ENCODE data around the gene BICC1.

DNA sequence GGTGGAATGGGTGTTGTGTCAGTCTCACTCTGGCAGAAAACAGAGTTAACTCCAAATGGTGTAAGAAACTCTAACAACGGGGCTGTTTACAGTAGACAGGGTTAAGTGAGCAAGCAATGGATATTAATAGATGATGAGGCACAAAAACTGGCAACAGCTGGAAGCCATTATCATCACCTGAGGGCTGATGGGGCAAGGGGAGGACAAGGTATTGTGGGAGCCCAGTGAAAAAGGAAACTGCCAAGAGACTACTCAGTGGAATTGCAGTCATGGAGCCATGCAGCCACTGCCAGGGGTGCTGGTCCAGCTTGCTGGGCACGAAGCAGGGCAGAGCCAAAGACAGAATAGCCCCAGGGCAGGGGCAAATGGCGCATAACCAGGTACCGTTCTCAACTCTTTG is 260.7 kb downstream of the BICC1 start:
- TF ChIP-seq, protein P1, sequence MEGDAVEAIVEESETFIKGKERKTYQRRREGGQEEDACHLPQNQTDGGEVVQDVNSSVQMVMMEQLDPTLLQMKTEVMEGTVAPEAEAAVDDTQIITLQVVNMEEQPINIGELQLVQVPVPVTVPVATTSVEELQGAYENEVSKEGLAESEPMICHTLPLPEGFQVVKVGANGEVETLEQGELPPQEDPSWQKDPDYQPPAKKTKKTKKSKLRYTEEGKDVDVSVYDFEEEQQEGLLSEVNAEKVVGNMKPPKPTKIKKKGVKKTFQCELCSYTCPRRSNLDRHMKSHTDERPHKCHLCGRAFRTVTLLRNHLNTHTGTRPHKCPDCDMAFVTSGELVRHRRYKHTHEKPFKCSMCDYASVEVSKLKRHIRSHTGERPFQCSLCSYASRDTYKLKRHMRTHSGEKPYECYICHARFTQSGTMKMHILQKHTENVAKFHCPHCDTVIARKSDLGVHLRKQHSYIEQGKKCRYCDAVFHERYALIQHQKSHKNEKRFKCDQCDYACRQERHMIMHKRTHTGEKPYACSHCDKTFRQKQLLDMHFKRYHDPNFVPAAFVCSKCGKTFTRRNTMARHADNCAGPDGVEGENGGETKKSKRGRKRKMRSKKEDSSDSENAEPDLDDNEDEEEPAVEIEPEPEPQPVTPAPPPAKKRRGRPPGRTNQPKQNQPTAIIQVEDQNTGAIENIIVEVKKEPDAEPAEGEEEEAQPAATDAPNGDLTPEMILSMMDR (IDR thresholded peaks at IDR 0.05 in 2 of 3, conservative IDR thresholded peaks at IDR 0.05 in 1 of 3; ENCODE audit: borderline replicate concordance in 1 of 3, insufficient read depth in 1 of 3, low read depth in 2 of 3, low read length in 2 of 3) = no peak
- TF ChIP-seq EZH2 (IDR thresholded peaks at IDR 0.05) (no peak), FOSL1 (IDR thresholded peaks at IDR 0.05; ENCODE audit: low read depth) (no peak), POLR2A (IDR thresholded peaks at IDR 0.05; ENCODE audit: borderline replicate concordance, extremely low read depth, insufficient read depth, insufficient read length) (no peak), YY1 (IDR thresholded peaks at IDR 0.05; ENCODE audit: extremely low read depth, insufficient replicate concordance, low read depth, low read length) (no peak), SP1 (IDR thresholded peaks at IDR 0.05; ENCODE audit: low read depth) (no peak), JUND (IDR thresholded peaks at IDR 0.05) (no peak), EZH2phosphoT487 (IDR thresholded peaks at IDR 0.05; ENCODE audit: borderline replicate concordance) (no peak), CEBPB (IDR thresholded peaks at IDR 0.05; ENCODE audit: low read depth) (no peak)
- TF ChIP-seq, protein P2, sequence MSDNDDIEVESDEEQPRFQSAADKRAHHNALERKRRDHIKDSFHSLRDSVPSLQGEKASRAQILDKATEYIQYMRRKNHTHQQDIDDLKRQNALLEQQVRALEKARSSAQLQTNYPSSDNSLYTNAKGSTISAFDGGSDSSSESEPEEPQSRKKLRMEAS (IDR thresholded peaks at IDR 0.05) = no peak
- TF ChIP-seq, protein P3, sequence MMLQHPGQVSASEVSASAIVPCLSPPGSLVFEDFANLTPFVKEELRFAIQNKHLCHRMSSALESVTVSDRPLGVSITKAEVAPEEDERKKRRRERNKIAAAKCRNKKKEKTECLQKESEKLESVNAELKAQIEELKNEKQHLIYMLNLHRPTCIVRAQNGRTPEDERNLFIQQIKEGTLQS (IDR thresholded peaks at IDR 0.05) = no peak
- TF ChIP-seq, protein P4, sequence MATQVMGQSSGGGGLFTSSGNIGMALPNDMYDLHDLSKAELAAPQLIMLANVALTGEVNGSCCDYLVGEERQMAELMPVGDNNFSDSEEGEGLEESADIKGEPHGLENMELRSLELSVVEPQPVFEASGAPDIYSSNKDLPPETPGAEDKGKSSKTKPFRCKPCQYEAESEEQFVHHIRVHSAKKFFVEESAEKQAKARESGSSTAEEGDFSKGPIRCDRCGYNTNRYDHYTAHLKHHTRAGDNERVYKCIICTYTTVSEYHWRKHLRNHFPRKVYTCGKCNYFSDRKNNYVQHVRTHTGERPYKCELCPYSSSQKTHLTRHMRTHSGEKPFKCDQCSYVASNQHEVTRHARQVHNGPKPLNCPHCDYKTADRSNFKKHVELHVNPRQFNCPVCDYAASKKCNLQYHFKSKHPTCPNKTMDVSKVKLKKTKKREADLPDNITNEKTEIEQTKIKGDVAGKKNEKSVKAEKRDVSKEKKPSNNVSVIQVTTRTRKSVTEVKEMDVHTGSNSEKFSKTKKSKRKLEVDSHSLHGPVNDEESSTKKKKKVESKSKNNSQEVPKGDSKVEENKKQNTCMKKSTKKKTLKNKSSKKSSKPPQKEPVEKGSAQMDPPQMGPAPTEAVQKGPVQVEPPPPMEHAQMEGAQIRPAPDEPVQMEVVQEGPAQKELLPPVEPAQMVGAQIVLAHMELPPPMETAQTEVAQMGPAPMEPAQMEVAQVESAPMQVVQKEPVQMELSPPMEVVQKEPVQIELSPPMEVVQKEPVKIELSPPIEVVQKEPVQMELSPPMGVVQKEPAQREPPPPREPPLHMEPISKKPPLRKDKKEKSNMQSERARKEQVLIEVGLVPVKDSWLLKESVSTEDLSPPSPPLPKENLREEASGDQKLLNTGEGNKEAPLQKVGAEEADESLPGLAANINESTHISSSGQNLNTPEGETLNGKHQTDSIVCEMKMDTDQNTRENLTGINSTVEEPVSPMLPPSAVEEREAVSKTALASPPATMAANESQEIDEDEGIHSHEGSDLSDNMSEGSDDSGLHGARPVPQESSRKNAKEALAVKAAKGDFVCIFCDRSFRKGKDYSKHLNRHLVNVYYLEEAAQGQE (IDR thresholded peaks at IDR 0.05; ENCODE audit: low read depth) = no peak
